Astrocyte (in vitro differentiated cells and primary cell): ENCODE results near the gene OSTF1. TPM values are rescaled to one million over a fixed set of nuclear protein-coding genes. Genes with fewer than 3 reads are reported as not detected.

ENCODE experiments used
- DNase-seq: peaks from one replicate; pipeline ENCODE4 v3.0.0-alpha.2; 2010; ENCODE audit warnings: low read depth
- FAIRE-seq: peaks from 2 replicates; lab custom pipeline; 2011; peaks lifted over from hg19 to GRCh38; lab: Jason Lieb, UNC
- H2AFZ ChIP-seq: 2 replicates; pipeline ENCODE4 v1.6.0; 2012; ENCODE audit warnings: low read depth, low read length, inconsistent platforms
- H3K27ac ChIP-seq: 2 replicates; pipeline ENCODE4 v1.5.1; 2011; ENCODE audit warnings: low read depth, low read length, inconsistent platforms
- H3K27me3 ChIP-seq: 2 replicates; pipeline ENCODE4 v1.6.0; 2011; ENCODE audit warnings: low read length, inconsistent platforms; ENCODE audit not compliant: insufficient read depth
- H3K36me3 ChIP-seq: 2 replicates; pipeline ENCODE4 v1.5.1; 2011; ENCODE audit warnings: low read length, inconsistent platforms; ENCODE audit not compliant: insufficient read depth
- H3K4me1 ChIP-seq: 2 replicates; pipeline ENCODE4 v1.5.1; 2011; ENCODE audit warnings: low read length, inconsistent platforms; ENCODE audit not compliant: insufficient read depth
- H3K4me2 ChIP-seq: 2 replicates; pipeline ENCODE4 v1.6.0; 2012; ENCODE audit warnings: low read length, inconsistent platforms
- H3K4me3 ChIP-seq: 2 replicates; pipeline ENCODE4 v1.5.1; 2011; ENCODE audit warnings: low read depth, mild to moderate bottlenecking, low read length, inconsistent platforms; ENCODE audit not compliant: insufficient read depth
- H3K79me2 ChIP-seq: 2 replicates; pipeline ENCODE4 v1.6.0; 2012; ENCODE audit warnings: mild to moderate bottlenecking, low read length, inconsistent platforms; ENCODE audit not compliant: insufficient read depth
- H3K9ac ChIP-seq: 2 replicates; pipeline ENCODE4 v1.6.0; 2012; ENCODE audit warnings: mild to moderate bottlenecking, low read length, inconsistent platforms
- H3K9me3 ChIP-seq: 2 replicates; pipeline ENCODE4 v1.5.1; 2012; ENCODE audit warnings: low read depth, mild to moderate bottlenecking, low read length, inconsistent platforms; ENCODE audit not compliant: insufficient read depth
- H4K20me1 ChIP-seq: 2 replicates; pipeline ENCODE4 v1.6.0; 2012; ENCODE audit warnings: low read length, inconsistent platforms; ENCODE audit not compliant: insufficient read depth
- H3K27ac Mint-ChIP-seq: one replicate; pipeline ENCODE4 v1.8.0; 2021; ENCODE audit warnings: mild to moderate bottlenecking, mixed read lengths; ENCODE audit not compliant: unreplicated experiment
- H3K27me3 Mint-ChIP-seq: one replicate; pipeline ENCODE4 v1.8.0; 2021; ENCODE audit warnings: low read depth, mixed read lengths; ENCODE audit not compliant: unreplicated experiment
- H3K36me3 Mint-ChIP-seq: one replicate; pipeline ENCODE4 v1.8.0; 2021; ENCODE audit warnings: low read depth, mixed read lengths; ENCODE audit not compliant: unreplicated experiment
- H3K4me1 Mint-ChIP-seq: one replicate; pipeline ENCODE4 v1.8.0; 2021; ENCODE audit warnings: low read depth, mixed read lengths; ENCODE audit not compliant: unreplicated experiment
- H3K4me3 Mint-ChIP-seq: one replicate; pipeline ENCODE4 v1.8.0; 2021; ENCODE audit warnings: mild to moderate bottlenecking, moderate library complexity, mixed read lengths; ENCODE audit not compliant: unreplicated experiment
- H3K9me3 Mint-ChIP-seq: one replicate; pipeline ENCODE4 v1.8.0; 2021; ENCODE audit warnings: mild to moderate bottlenecking, mixed read lengths; ENCODE audit not compliant: unreplicated experiment
- EZH2 ChIP-seq: IDR thresholded peaks from 2 replicates; pipeline ENCODE4 v1.6.1; 2012; ENCODE audit warnings: mild to moderate bottlenecking, low read length, inconsistent platforms; ENCODE audit not compliant: insufficient read depth
- total RNA-seq: library from RNA; stranded (reverse); gene quantifications from 2 replicates; pipeline ENCODE4 v1.2.1, GENCODE V29; 2021
- TF ChIP-seq, protein P1 (sequence below): IDR thresholded peaks from 2 replicates; pipeline ENCODE4 v1.5.1; 2011; ENCODE audit warnings: low read depth, mild to moderate bottlenecking, inconsistent platforms, low read length, moderate library complexity; ENCODE audit not compliant: insufficient read depth

OSTF1 gene
- total RNA-seq, 1 donor from 2014 or later, result 43.0 TPM

DNA sequence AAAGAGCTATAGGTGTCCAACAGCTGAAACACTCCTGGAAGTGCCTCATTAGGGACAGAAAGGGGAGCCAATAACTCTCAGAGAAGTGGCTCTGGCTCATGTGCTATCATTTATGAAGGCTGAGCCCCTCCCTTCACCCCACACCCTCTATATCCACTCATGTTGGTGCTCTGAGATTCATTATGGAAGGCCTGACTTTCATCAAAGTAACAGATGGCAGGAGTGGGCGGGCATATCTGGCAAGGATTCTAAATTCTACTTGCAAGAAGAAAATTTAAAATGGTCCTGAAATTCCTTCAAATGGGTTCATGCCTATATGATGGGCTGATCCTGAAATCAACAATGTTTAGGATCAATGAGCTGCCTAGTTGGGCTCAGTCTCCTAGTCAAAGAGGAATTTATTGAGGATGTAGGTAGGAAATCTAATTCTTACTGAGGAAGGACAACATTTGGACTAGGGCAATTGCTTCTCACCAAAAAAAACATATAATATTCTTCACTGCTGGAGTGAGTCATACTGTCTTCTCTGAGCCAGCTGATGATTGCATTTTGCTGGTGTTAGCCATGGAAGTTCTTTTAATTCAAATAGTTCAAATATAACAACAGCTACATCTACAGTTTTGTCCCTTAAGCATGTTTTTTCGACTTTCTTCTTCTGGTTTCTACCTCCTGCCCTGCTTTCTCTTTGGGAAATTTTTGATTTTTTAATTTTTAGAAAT lies 23.8 kb upstream of the OSTF1 start:
- H2AFZ ChIP-seq, result no peak overlapping the region
- H3K4me3 Mint-ChIP-seq, result no peak overlapping the region
- FAIRE-seq, result no peak
- H3K9me3 Mint-ChIP-seq, result peaks cover 3% of the 10 kb centered on the region
- no peaks in the 10 kb centered on the region for H4K20me1 ChIP-seq
- H3K4me2 ChIP-seq, result peak overlapping the region; percentile 7
- H3K36me3 Mint-ChIP-seq, result peaks cover 6% of the 10 kb centered on the region
- H3K27me3 Mint-ChIP-seq, result no peaks in the 10 kb centered on the region
- peak; percentile 50 for DNase-seq
- no peaks in the 10 kb centered on the region for H3K27me3 ChIP-seq
- peaks cover 17% of the 10 kb centered on the region for H3K4me1 ChIP-seq
- H3K9ac ChIP-seq, result no peak overlapping the region
- no peaks in the 10 kb centered on the region for H3K9me3 ChIP-seq
- H3K36me3 ChIP-seq, result no peaks in the 10 kb centered on the region
- H3K79me2 ChIP-seq, result no peaks in the 10 kb centered on the region
- H3K27ac ChIP-seq, result no peak overlapping the region
- no peak overlapping the region for H3K27ac Mint-ChIP-seq
- peaks cover 9% of the 10 kb centered on the region for H3K4me1 Mint-ChIP-seq
- no peak overlapping the region for H3K4me3 ChIP-seq
- TF ChIP-seq EZH2, result no peak
- TF ChIP-seq, protein P1, sequence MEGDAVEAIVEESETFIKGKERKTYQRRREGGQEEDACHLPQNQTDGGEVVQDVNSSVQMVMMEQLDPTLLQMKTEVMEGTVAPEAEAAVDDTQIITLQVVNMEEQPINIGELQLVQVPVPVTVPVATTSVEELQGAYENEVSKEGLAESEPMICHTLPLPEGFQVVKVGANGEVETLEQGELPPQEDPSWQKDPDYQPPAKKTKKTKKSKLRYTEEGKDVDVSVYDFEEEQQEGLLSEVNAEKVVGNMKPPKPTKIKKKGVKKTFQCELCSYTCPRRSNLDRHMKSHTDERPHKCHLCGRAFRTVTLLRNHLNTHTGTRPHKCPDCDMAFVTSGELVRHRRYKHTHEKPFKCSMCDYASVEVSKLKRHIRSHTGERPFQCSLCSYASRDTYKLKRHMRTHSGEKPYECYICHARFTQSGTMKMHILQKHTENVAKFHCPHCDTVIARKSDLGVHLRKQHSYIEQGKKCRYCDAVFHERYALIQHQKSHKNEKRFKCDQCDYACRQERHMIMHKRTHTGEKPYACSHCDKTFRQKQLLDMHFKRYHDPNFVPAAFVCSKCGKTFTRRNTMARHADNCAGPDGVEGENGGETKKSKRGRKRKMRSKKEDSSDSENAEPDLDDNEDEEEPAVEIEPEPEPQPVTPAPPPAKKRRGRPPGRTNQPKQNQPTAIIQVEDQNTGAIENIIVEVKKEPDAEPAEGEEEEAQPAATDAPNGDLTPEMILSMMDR, result no peak

DNA sequence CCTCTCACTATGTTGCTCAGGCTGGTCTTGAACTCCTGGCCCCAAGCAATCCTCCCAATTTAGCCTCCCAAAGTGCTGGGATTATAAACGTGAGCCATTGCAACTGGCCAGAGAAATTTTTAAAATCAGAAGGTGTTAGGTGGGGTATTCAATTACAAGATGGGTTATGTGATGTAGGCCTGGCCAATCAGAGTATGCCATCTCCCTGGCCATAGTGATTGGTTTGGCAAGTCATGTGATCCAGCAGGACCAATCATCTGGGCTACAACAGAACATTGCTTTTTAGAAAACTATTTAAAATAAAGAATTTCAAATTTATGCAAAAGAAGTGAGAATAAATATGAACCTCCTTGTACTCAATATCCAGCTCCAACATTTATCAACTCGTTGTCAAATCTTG lies 22.8 kb upstream of the OSTF1 start:
- Mint-ChIP-seq H3K4me1 (peaks cover 9% of the 10 kb centered on the region), H3K27me3 (no peaks in the 10 kb centered on the region), H3K27ac (no peak overlapping the region), H3K36me3 (peaks cover 6% of the 10 kb centered on the region), H3K9me3 (no peaks in the 10 kb centered on the region), H3K4me3 (no peak overlapping the region)
- Histone ChIP-seq H3K4me1 (peaks cover 17% of the 10 kb centered on the region), H3K27me3 (no peaks in the 10 kb centered on the region), H4K20me1 (no peaks in the 10 kb centered on the region), H3K27ac (no peak overlapping the region), H3K9ac (no peak overlapping the region), H3K4me3 (no peak overlapping the region), H3K9me3 (no peaks in the 10 kb centered on the region), H2AFZ (no peak overlapping the region), H3K79me2 (no peaks in the 10 kb centered on the region), H3K36me3 (no peaks in the 10 kb centered on the region), H3K4me2 (no peak overlapping the region)
- TF ChIP-seq EZH2, result no peak
- TF ChIP-seq, protein P1, result no peak
- DNase-seq, result no peak
- no peak for FAIRE-seq

DNA sequence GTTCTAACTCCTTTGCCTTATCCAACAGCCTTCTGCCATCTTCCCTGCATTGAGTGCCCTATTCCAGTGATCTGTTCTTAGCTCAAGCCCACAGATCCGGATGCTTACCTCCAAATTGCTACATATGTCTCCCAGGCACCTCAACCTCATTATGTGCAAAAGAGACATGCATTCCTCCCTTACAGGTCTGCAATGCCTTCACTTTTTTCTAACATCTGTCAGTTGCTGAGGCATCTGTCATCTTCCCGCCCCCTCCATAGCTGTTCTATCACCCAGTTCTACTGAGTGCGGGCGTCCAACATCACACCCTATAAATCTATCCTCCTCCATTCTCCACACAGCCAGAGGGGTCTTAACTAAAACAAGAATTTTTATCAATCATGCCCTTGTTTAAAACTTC lies 20.4 kb upstream of the OSTF1 start:
- Histone ChIP-seq H3K9ac (no peak overlapping the region), H3K27me3 (no peaks in the 10 kb centered on the region), H3K9me3 (no peaks in the 10 kb centered on the region), H4K20me1 (no peaks in the 10 kb centered on the region), H3K4me2 (no peak overlapping the region), H2AFZ (no peak overlapping the region), H3K27ac (no peak overlapping the region), H3K4me3 (no peak overlapping the region), H3K79me2 (no peaks in the 10 kb centered on the region), H3K4me1 (peaks cover 23% of the 10 kb centered on the region), H3K36me3 (no peaks in the 10 kb centered on the region)
- Mint-ChIP-seq H3K27ac (no peak overlapping the region), H3K27me3 (no peaks in the 10 kb centered on the region), H3K4me1 (peaks cover 9% of the 10 kb centered on the region), H3K36me3 (peaks cover 10% of the 10 kb centered on the region), H3K4me3 (no peak overlapping the region), H3K9me3 (no peaks in the 10 kb centered on the region)
- DNase-seq (no peak), FAIRE-seq (no peak)
- TF ChIP-seq, protein P1, result no peak
- TF ChIP-seq EZH2, result no peak
